ENCODE data around the gene PLD1. TPM values are rescaled to one million over a fixed set of nuclear protein-coding genes. Genes with fewer than 3 reads are reported as not detected.
A peak's percentile ranks its signal among the peaks of the same experiment; 100 is the strongest.

PLD1 gene
- total RNA-seq, 1 donor, result 19.4 TPM

GRCh38 chr3:171776411-171776810, 33.9 kb downstream of the PLD1 start:
- no peak for DNase-seq (ENCODE audit: low read depth)
- no peak overlapping the region for H3K4me3 ChIP-seq (ENCODE audit: low read depth, low read length)
- TF ChIP-seq CTCF (IDR thresholded peaks at IDR 0.05; ENCODE audit: insufficient read depth, low read depth, low read length), result no peak

GRCh38 chr3:171775943-171776342, 34.3 kb downstream of the PLD1 start:
- no peak for DNase-seq (ENCODE audit: low read depth)
- no peak overlapping the region for H3K4me3 ChIP-seq (ENCODE audit: low read depth, low read length)
- no peak for TF ChIP-seq CTCF (IDR thresholded peaks at IDR 0.05; ENCODE audit: insufficient read depth, low read depth, low read length)

- H3K4me3 ChIP-seq (ENCODE audit: low read depth, low read length), result no peak overlapping the region
- TF ChIP-seq CTCF (IDR thresholded peaks at IDR 0.05; ENCODE audit: insufficient read depth, low read depth, low read length), result no peak
- DNase-seq (ENCODE audit: low read depth), result no peak
Measured at GRCh38 chr3:171774521-171774920, 35.8 kb downstream of the PLD1 start.

- peak; percentile 80 for TF ChIP-seq CTCF (IDR thresholded peaks at IDR 0.05; ENCODE audit: insufficient read depth, low read depth, low read length)
- DNase-seq (ENCODE audit: low read depth), result peak; percentile 79
- H3K4me3 ChIP-seq (ENCODE audit: low read depth, low read length), result no peak overlapping the region
Measured at GRCh38 chr3:171772427-171773056, 37.7 kb downstream of the PLD1 start.

- no peak for TF ChIP-seq CTCF (IDR thresholded peaks at IDR 0.05; ENCODE audit: insufficient read depth, low read depth, low read length)
- H3K4me3 ChIP-seq (ENCODE audit: low read depth, low read length), result peak overlapping the region; percentile 57
- peak; percentile 94 for DNase-seq (ENCODE audit: low read depth)
Measured at GRCh38 chr3:171770689-171771620, 39.3 kb downstream of the PLD1 start.

- H3K4me3 ChIP-seq (ENCODE audit: low read depth, low read length), result no peak overlapping the region
- no peak for TF ChIP-seq CTCF (IDR thresholded peaks at IDR 0.05; ENCODE audit: insufficient read depth, low read depth, low read length)
- DNase-seq (ENCODE audit: low read depth), result no peak
Measured at GRCh38 chr3:171769461-171769860, 40.8 kb downstream of the PLD1 start.
